Thyroid gland (tissue), 4 donors: ENCODE results near the gene DCAF11.

Experiments used
- POLR2A ChIP-seq, 2 donors: fragments of 450-650 bp; IDR thresholded peaks; one replicate each; pipeline ENCODE4 v1.6.1; 2017; ENCODE audit warnings: antibody characterized with exemption in 2 of 2, mild to moderate bottlenecking in 2 of 2, moderate library complexity in 1 of 2
- TF ChIP-seq, protein P1 (sequence below), 6 experiments: fragments of 200-600 bp in 3 of 6; fragments of 450-650 bp in 3 of 6; sonication (generic) in 3 of 6; IDR thresholded peaks; one replicate each; pipeline ENCODE4 v1.5.1; 2016 to 2019; ENCODE audit warnings: antibody characterized with exemption in 6 of 6, mild to moderate bottlenecking in 2 of 6, inconsistent platforms in 1 of 6, moderate library complexity in 1 of 6

DNA sequence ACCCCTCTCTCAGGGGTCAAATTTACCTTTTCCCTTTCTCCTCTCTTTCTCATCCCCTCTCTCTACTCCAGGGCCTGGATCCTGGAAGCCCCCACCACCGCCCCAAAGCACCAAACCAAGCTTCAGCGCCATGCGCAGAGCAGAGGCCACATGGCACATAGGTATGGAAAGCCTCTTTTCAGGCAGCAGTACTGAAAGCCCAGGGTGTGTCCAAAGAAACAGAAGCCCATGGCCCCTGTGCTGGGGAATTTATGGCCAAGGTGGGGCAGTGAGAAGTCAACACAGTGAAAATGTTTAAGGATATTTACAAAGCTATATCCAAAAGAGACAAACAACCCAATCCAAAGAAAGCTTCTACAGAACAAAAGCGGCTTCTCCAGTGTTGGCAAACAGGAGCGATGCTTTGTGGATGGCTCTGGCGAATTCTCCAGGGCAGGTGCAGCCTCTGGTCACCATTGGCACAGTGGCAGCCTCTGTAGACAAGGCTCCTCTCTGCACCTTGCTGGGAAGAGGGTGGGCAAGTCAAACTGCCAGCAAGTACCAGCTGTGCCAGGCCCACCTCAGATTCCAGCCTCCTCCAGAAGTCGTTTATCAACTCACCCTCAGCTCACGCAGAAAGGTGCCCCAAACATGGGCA is 48.0 kb upstream of the DCAF11 start:
- TF ChIP-seq, protein P1, sequence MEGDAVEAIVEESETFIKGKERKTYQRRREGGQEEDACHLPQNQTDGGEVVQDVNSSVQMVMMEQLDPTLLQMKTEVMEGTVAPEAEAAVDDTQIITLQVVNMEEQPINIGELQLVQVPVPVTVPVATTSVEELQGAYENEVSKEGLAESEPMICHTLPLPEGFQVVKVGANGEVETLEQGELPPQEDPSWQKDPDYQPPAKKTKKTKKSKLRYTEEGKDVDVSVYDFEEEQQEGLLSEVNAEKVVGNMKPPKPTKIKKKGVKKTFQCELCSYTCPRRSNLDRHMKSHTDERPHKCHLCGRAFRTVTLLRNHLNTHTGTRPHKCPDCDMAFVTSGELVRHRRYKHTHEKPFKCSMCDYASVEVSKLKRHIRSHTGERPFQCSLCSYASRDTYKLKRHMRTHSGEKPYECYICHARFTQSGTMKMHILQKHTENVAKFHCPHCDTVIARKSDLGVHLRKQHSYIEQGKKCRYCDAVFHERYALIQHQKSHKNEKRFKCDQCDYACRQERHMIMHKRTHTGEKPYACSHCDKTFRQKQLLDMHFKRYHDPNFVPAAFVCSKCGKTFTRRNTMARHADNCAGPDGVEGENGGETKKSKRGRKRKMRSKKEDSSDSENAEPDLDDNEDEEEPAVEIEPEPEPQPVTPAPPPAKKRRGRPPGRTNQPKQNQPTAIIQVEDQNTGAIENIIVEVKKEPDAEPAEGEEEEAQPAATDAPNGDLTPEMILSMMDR (IDR thresholded peaks at IDR 0.05): no peak
- no peak for TF ChIP-seq POLR2A (IDR thresholded peaks at IDR 0.05)
